Measurements from ENCODE around the gene RBM15.

The RBM15 gene

DNA sequence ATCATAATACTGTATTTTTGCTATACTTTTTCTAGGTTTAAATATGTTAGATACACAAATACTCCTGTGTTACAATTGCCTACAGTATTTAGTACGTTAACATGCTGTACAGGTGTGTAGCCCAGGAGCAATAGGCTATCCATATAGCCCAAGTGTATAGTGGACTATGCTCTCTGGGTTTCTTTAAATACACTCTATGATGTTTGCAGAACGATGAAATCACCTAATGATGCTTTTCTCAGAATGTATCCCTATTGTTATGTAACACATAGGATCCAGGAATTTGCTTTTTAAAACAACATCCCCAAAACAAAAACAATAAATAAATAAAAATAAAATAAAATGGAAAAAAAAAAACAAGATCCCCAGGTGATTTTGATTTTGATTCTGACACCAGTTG is 18.1 kb upstream of the RBM15 start:
- no peak for DNase-seq (ENCODE audit: low read depth)

- no peak for DNase-seq (ENCODE audit: low read depth)
Measured at GRCh38 chr1:110321846-110322245, 17.3 kb upstream of the RBM15 start.

GRCh38 chr1:110324667-110325066 is 14.5 kb upstream of the RBM15 start:
- DNase-seq (ENCODE audit: low read depth) = no peak

DNA sequence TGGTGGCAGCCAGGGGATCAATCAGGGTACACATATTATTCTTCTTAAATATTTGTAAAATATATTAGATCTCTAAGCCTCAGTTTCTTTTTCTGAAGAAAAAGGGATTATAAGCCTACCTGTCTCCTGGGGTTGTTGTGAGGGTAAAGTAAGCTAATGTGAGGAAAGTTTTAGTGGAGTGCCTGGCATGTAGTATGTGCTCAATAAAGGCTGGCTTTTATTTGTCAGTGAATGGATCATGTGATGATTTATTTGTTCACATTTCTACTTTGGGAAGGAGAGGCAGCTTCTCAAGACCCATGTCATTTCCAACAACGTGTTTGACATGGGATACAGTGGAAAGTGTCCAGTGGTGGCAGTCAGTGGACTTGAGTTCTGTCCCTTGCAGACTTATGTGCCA is 12.4 kb upstream of the RBM15 start:
- DNase-seq (ENCODE audit: low read depth) = no peak

DNA sequence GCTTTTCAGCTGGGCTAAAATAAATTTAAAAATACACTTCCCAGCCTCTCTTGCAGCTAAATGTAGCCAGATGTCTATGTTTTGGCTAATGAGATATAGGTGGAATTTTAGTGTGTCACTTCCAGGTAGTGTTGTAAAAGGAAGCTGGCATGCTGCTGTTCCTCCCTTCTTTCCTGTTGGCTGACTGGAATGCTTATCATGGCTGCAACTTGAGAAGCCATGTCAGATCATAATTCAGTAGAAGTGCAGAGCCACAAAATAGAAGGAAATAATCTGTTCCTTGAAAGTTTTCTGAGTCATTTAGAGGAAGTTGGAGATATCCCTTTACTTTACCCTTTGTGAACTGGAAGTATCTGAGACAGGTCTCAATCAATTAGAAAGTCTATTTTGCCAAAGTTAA is 10.9 kb upstream of the RBM15 start:
- no peak for DNase-seq (ENCODE audit: low read depth)

DNA sequence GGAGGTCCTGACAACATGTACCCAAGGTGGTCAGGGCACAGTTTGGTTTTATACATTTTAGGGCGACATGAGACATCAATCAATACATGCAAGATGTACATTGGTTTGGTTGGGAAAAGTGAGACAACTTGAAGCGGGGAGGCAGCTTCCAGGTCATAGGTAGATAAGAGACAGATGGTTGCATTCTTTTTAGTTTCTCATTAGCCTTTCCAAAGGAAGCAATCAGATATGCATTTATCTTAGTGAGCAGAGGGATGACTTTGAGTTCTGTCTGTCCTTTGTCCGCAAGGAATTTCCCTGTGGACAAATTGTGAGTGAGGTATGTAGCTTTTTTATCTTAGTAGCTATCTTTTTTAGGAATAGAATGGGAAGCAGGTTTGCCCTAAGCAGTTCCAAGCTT is 10.5 kb upstream of the RBM15 start:
- DNase-seq (ENCODE audit: low read depth) = no peak

- DNase-seq (ENCODE audit: low read depth) = no peak
Measured at GRCh38 chr1:110335265-110335664, 3.9 kb upstream of the RBM15 start.

GRCh38 chr1:110336300-110337039 is 2.7 kb upstream of the RBM15 start:
- DNase-seq (ENCODE audit: low read depth) = no peak

GRCh38 chr1:110337704-110338308 is 1.4 kb upstream of the RBM15 start:
- no peak for DNase-seq (ENCODE audit: low read depth)

DNA sequence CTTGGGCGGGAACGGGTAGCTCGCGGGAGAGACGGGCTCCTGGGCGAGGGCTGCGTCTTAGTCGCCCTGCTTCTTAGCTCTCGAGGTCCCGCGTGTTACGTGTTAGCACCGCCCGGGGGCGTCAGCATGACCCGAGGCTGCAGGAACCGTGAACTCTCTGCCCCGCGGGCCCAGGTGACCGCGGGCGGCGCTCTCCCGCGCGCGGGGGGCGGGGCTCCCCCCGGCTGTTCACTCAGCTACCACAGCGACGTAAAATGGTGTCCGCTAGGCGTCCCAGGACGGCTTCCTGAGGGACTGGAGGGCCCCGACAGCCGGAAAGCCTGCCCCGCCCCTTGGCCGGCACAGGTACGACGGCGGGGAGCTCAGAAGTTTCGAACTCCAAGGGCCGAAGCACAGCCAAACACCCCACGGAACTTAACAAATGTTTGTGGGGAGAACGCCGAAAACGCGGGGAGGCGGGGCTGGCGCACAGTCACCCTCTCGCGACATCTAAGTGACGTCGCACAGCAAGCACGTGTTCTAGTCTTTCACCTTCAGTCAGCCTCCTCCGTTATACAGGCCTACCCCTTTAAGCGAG is 780 bp upstream of the RBM15 start:
- no peak for DNase-seq (ENCODE audit: low read depth)

DNA sequence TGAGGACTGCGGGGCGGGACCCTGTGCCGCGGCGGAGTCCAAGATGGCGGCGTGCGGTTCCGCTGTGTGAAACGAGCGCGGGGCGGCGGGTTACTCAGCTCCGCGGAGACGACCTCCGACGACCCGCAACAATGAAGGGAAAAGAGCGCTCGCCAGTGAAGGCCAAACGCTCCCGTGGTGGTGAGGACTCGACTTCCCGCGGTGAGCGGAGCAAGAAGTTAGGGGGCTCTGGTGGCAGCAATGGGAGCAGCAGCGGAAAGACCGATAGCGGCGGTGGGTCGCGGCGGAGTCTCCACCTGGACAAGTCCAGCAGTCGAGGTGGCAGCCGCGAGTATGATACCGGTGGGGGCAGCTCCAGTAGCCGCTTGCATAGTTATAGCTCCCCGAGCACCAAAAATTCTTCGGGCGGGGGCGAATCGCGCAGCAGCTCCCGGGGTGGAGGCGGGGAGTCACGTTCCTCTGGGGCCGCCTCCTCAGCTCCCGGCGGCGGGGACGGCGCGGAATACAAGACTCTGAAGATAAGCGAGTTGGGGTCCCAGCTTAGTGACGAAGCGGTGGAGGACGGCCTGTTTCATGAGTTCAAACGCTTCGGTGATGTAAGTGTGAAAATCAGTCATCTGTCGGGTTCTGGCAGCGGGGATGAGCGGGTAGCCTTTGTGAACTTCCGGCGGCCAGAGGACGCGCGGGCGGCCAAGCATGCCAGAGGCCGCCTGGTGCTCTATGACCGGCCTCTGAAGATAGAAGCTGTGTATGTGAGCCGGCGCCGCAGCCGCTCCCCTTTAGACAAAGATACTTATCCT is 430 bp downstream of the RBM15 start:
- DNase-seq (ENCODE audit: low read depth) = no peak

DNA sequence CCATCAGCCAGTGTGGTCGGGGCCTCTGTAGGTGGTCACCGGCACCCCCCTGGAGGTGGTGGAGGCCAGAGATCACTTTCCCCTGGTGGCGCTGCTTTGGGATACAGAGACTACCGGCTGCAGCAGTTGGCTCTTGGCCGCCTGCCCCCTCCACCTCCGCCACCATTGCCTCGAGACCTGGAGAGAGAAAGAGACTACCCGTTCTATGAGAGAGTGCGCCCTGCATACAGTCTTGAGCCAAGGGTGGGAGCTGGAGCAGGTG is 961 bp downstream of the RBM15 start:
- no peak for DNase-seq (ENCODE audit: low read depth)

GRCh38 chr1:110341146-110341871 is 2.1 kb downstream of the RBM15 start:
- no peak for DNase-seq (ENCODE audit: low read depth)

- DNase-seq (ENCODE audit: low read depth) = no peak
Measured at GRCh38 chr1:110341872-110342331, 2.7 kb downstream of the RBM15 start.

- no peak for DNase-seq (ENCODE audit: low read depth)
Measured at GRCh38 chr1:110343249-110343648, 4.1 kb downstream of the RBM15 start.

DNA sequence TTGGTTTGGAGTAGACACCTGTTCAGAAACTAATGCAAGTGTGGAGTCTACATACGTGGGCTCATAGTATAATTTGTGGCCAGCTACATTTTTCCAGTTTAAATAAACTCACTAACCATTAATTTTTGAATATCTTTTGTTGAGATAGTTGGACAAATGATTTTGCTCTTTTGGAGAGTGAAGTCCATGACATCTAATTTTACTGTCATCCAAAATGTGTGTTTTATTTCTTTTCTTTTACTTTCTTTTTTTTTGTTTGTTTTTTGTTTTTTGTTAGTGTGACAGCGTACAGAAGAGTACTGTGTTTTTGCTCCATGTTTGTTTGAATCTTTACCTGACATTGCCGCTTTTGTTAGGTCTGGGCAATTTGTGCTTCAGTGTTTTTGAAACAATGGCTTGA is 5.0 kb downstream of the RBM15 start:
- DNase-seq (ENCODE audit: low read depth) = no peak

DNA sequence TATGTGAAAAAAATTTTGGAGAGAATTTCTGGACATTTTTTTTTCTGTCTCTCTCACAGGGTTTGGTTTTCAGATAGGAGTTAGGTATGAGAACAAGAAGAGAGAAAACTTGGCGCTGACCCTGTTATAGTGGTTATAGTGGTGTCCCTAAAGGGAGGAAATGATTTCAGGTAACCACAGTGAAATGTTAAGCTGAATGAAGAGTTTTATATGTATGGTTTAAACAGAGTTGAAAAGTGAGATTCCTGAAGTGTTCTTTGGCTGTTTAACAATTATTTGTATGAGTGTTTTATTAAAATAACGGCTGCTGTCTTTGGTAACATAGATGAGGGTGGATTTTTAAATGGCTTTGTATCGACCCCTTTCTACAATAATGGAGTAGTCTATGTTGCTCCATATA is 6.3 kb downstream of the RBM15 start:
- DNase-seq (ENCODE audit: low read depth) = no peak

- no peak for DNase-seq (ENCODE audit: low read depth)
Measured at GRCh38 chr1:110346690-110347089, 7.5 kb downstream of the RBM15 start.

GRCh38 chr1:110347182-110347893 is 8.2 kb downstream of the RBM15 start:
- no peak for DNase-seq (ENCODE audit: low read depth)

DNA sequence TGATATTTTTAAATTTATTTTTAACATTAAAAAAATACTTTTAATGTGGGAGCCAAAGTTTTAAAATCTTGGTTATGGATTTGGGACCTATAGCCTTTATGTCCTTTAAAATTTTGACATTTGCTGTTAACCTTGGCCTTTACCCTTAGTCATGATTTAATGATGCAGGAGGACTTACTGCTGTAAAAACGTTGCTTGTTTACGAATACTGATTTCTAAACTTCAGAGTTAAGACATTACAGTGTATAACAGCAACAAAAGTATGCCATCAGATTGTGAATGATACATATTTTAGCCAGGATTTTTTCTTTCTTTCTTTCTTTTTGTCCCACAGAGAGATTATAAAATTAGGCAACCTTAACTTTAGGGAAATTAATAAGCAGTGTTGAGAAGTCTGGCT is 8.9 kb downstream of the RBM15 start:
- no peak for DNase-seq (ENCODE audit: low read depth)

- DNase-seq (ENCODE audit: low read depth) = no peak
Measured at GRCh38 chr1:110348771-110349170, 9.6 kb downstream of the RBM15 start.

GRCh38 chr1:110350360-110350759 is 11.2 kb downstream of the RBM15 start:
- DNase-seq (ENCODE audit: low read depth) = no peak
